GM12878 (cell line): Measurements from ENCODE around the gene HSD11B1. TPM values are rescaled to one million over a fixed set of nuclear protein-coding genes. Genes with fewer than 3 reads are reported as not detected.
A peak's percentile ranks its signal among the peaks of the same experiment; 100 is the strongest.

Source experiments
- ASH2L ChIP-seq: fragments of 300-600, 200-600 bp; sonication (generic); IDR thresholded peaks from 2 replicates; pipeline ENCODE4 v1.6.1; 2017; ENCODE audit warnings: low read depth, mild to moderate bottlenecking, borderline replicate concordance
- CHD4 ChIP-seq: fragments of 200-600 bp; sonication (generic); IDR thresholded peaks from 2 replicates; pipeline ENCODE4 v1.6.1; 2016; ENCODE audit warnings: mild to moderate bottlenecking
- E2F4 ChIP-seq: IDR thresholded peaks from 2 replicates; pipeline ENCODE4 v1.6.1; 2012; ENCODE audit warnings: low read depth, low read length, improper control_type of control experiment
- E4F1 ChIP-seq: fragments of 450-650 bp; IDR thresholded peaks from 2 replicates; pipeline ENCODE4 v1.6.1; 2018; ENCODE audit warnings: borderline replicate concordance, mild to moderate bottlenecking; ENCODE audit not compliant: partially characterized antibody
- ELK1 ChIP-seq: IDR thresholded peaks from 2 replicates; pipeline ENCODE4 v1.6.1; 2012; ENCODE audit warnings: low read depth, low read length, improper control_type of control experiment
- EP300 ChIP-seq, 2 experiments: fragments of 150-350 bp in 1 of 2; IDR thresholded peaks; 2 replicates each; pipeline ENCODE4 v1.6.1; 2011 to 2012; ENCODE audit warnings: low read depth in 2 of 2, low read length in 2 of 2, borderline replicate concordance in 1 of 2, improper control_type of control experiment in 1 of 2, inconsistent platforms in 1 of 2; ENCODE audit not compliant: control insufficient read depth in 1 of 2
- GATAD2B ChIP-seq: fragments of 450-650 bp; conservative IDR thresholded peaks from 2 replicates; pipeline ENCODE4 v1.6.1; 2017; ENCODE audit warnings: low read depth, mild to moderate bottlenecking, moderate library complexity
- KAT2A ChIP-seq: conservative IDR thresholded peaks from 2 replicates; pipeline ENCODE4 v1.6.1; 2011; ENCODE audit warnings: low read depth, low read length; ENCODE audit not compliant: control insufficient read depth
- MYC ChIP-seq: IDR thresholded peaks from 2 replicates; pipeline ENCODE4 v1.6.1; 2011; ENCODE audit warnings: mild to moderate bottlenecking, low read length, moderate library complexity, inconsistent platforms; ENCODE audit not compliant: insufficient read depth, insufficient replicate concordance, insufficient read length, severe bottlenecking
- NBN ChIP-seq: fragments of 450-650 bp; IDR thresholded peaks from 2 replicates; pipeline ENCODE4 v1.6.1; 2016
- NFYA ChIP-seq: IDR thresholded peaks from 2 replicates; pipeline ENCODE4 v1.6.1; 2011; ENCODE audit warnings: low read depth, mild to moderate bottlenecking, low read length, improper control_type of control experiment, borderline replicate concordance
- PML ChIP-seq: IDR thresholded peaks from 2 replicates; pipeline ENCODE4 v1.6.1; 2012; ENCODE audit warnings: low read length, inconsistent platforms
- POLR2AphosphoS5 ChIP-seq: IDR thresholded peaks from 2 replicates; pipeline ENCODE4 v1.6.1; 2011; ENCODE audit warnings: mild to moderate bottlenecking, low read length, inconsistent platforms
- RAD51 ChIP-seq: fragments of 450-650 bp; IDR thresholded peaks from 2 replicates; pipeline ENCODE4 v1.6.1; 2016; ENCODE audit warnings: moderate library complexity, mild to moderate bottlenecking, inconsistent platforms
- RELA ChIP-seq: fragments of 450-650 bp; IDR thresholded peaks from 2 replicates; pipeline ENCODE4 v1.8.0; 2014; ENCODE audit warnings: borderline replicate concordance; ENCODE audit not compliant: partially characterized antibody
- SMARCA5 ChIP-seq: fragments of 450-650 bp; IDR thresholded peaks from 2 replicates; pipeline ENCODE4 v1.6.1; 2017; ENCODE audit warnings: mild to moderate bottlenecking
- SPI1 ChIP-seq: IDR thresholded peaks from 2 replicates; pipeline ENCODE4 v1.6.1; 2011; ENCODE audit warnings: low read depth, mild to moderate bottlenecking, low read length, moderate library complexity, borderline replicate concordance; ENCODE audit not compliant: insufficient read depth
- USF2 ChIP-seq: IDR thresholded peaks from 2 replicates; pipeline ENCODE4 v1.6.1; 2011; ENCODE audit warnings: low read depth, low read length, improper control_type of control experiment, borderline replicate concordance
- ZBTB4 ChIP-seq: fragments of 450-650 bp; formaldehyde crosslinking; IDR thresholded peaks from 2 replicates; pipeline ENCODE4 v1.4.0; 2022; ENCODE audit warnings: mild to moderate bottlenecking, moderate library complexity
- ZNF24 ChIP-seq: fragments of 450-650 bp; IDR thresholded peaks from 2 replicates; pipeline ENCODE4 v1.6.1; 2017; ENCODE audit warnings: antibody characterized with exemption, mild to moderate bottlenecking
- polyA plus RNA-seq, 11 experiments: library from polyadenylated mRNA; depleted of rRNA in 4 of 11; unstranded in 6 of 11; stranded (reverse) in 5 of 11; fragments of >200 nt; fragmentation: Nextera tagmentation in 4 of 11; fragmentation: Illumina TruSeq in 1 of 11; extraction: Ambion mirVana in 4 of 11; extraction: Trizol in 1 of 11; gene quantifications; 1 replicate in 1 of 11; 2 replicates in 10 of 11; pipeline versions ENCODE4 v1.2.1 to v1.2.3, GENCODE V29; 2011 to 2016; ENCODE audit warnings: inconsistent platforms in 2 of 11, missing spikeins in 2 of 11, low read depth in 1 of 11
- total RNA-seq, 4 experiments: library from RNA; depleted of rRNA in 3 of 4; stranded (reverse); fragments of >200 nt in 3 of 4; fragmentation: Illumina TruSeq in 1 of 4; extraction: Trizol in 1 of 4; gene quantifications; 2 replicates each; pipeline versions ENCODE4 v1.2.1 to v1.2.3, GENCODE V29; 2013 to 2021

The HSD11B1 gene
- total and polyA plus RNA-seq, 10 of the 15 experiments (the other 5 are each of a cell fraction or from before 2014, with no cell fraction given): 0.04 to 0.27 (median 0.15) TPM; not detected in 7

- peak; percentile 77 for TF ChIP-seq GATAD2B
- TF ChIP-seq ELK1: no peak
- peak; percentile 73 to 79; a peak in 3 of 4 replicates for TF ChIP-seq EP300 (IDR thresholded peaks at IDR 0.05; ENCODE audit: borderline replicate concordance in 1 of 2, control insufficient read depth in 1 of 2, low read depth in 2 of 2, low read length in 2 of 2)
- no peak for TF ChIP-seq E2F4
- peak; percentile 55; the same call in 1 of the 2 replicates for TF ChIP-seq POLR2AphosphoS5
- TF ChIP-seq ASH2L: 0 out of 2 replicates have a peak, but pooled peaks have one; percentile 56
- TF ChIP-seq E4F1: no peak
- no peak for TF ChIP-seq USF2
- no peak for TF ChIP-seq PML
- peak; percentile 70 for TF ChIP-seq NBN
- no peak for TF ChIP-seq ZBTB4
- no peak for TF ChIP-seq KAT2A
- TF ChIP-seq ZNF24: no peak
- peak; percentile 47; the same call in 1 of the 2 replicates for TF ChIP-seq SPI1
- no peak; the same call in 1 of the 2 replicates for TF ChIP-seq RAD51
- TF ChIP-seq NFYA: no peak
- peak; percentile 60 for TF ChIP-seq RELA
- no peak for TF ChIP-seq CHD4
- no peak for TF ChIP-seq MYC
- TF ChIP-seq SMARCA5: 0 out of 2 replicates have a peak, but pooled peaks have one; percentile 13
These were observed 64.7 kb downstream of the HSD11B1 start (continued) for GRCh38 chr1:209769171-209769904.
